ENCODE data around the gene MVB12B.

The MVB12B gene

GRCh38 chr9:126304207-126304970 lies 22.2 kb upstream of the MVB12B start:
- DNase-seq = no peak

GRCh38 chr9:126304971-126305320 lies 21.7 kb upstream of the MVB12B start:
- no peak for DNase-seq

GRCh38 chr9:126306071-126306647 lies 20.5 kb upstream of the MVB12B start:
- no peak for DNase-seq

GRCh38 chr9:126307322-126308061 lies 19.1 kb upstream of the MVB12B start:
- no peak for DNase-seq

- no peak for DNase-seq
Observed at GRCh38 chr9:126309427-126310189, 17.0 kb upstream of the MVB12B start.

- DNase-seq = no peak
Observed at GRCh38 chr9:126312584-126313551, 13.8 kb upstream of the MVB12B start.

- DNase-seq = no peak
Observed at GRCh38 chr9:126316085-126316655, 10.5 kb upstream of the MVB12B start.

- DNase-seq = no peak
Observed at GRCh38 chr9:126317513-126317912, 9.1 kb upstream of the MVB12B start.

GRCh38 chr9:126318858-126319257 lies 7.8 kb upstream of the MVB12B start:
- no peak for DNase-seq

GRCh38 chr9:126319671-126320070 lies 7.0 kb upstream of the MVB12B start:
- DNase-seq = no peak

GRCh38 chr9:126320158-126320922 lies 6.3 kb upstream of the MVB12B start:
- DNase-seq = no peak

GRCh38 chr9:126321742-126322141 lies 4.9 kb upstream of the MVB12B start:
- no peak for DNase-seq

- DNase-seq = no peak
Observed at GRCh38 chr9:126325821-126326220, 808 bp upstream of the MVB12B start.

GRCh38 chr9:126327006-126327713 lies 531 bp downstream of the MVB12B start:
- no peak for DNase-seq

GRCh38 chr9:126327714-126328185 lies 1.1 kb downstream of the MVB12B start:
- DNase-seq = no peak

- DNase-seq = no peak
Observed at GRCh38 chr9:126328407-126328806, 1.8 kb downstream of the MVB12B start.

GRCh38 chr9:126329476-126330275 lies 3.0 kb downstream of the MVB12B start:
- DNase-seq = no peak

GRCh38 chr9:126330536-126330935 lies 3.9 kb downstream of the MVB12B start:
- DNase-seq = no peak
